Activated T-cell treated with anti-CD3 and anti-CD28 coated beads, Interleukin-2, amount 50 U/mL, for 72 hours (primary cell): ENCODE data around the gene N4BP2. TPM values are rescaled to one million over a fixed set of nuclear protein-coding genes. Genes with fewer than 3 reads are reported as not detected.
"Not testable (repeated sequence)": the region's sequence is repeated elsewhere in the genome, so short reads cannot be mapped to it uniquely, and the experiment has no call there.

ENCODE experiments used
- ATAC-seq, 2 donors: fragments of 150-1000 bp; cut with Tn5 transposase; replicated peaks in 1 of 2; 2 replicates each; pipeline ENCODE4 v1.10.0; 2021; ENCODE audit warnings: moderate library complexity in 2 of 2, mild to moderate bottlenecking in 1 of 2
- DNase-seq, 2 donors: peaks; one replicate each; pipeline ENCODE4 v3.0.0; 2021 to 2022; ENCODE audit warnings: mixed read lengths in 1 of 2
- H3K27ac Mint-ChIP-seq: one replicate; pipeline ENCODE4 v1.8.0; 2022; ENCODE audit warnings: mild to moderate bottlenecking, moderate library complexity, mixed read lengths
- H3K27me3 Mint-ChIP-seq: one replicate; pipeline ENCODE4 v1.8.0; 2022; ENCODE audit warnings: low read depth, mixed read lengths
- H3K36me3 Mint-ChIP-seq, 2 donors: one replicate each; pipeline ENCODE4 v1.8.0; 2022; ENCODE audit warnings: mixed read lengths in 2 of 2, mild to moderate bottlenecking in 1 of 2; ENCODE audit not compliant: insufficient read depth in 2 of 2
- H3K4me1 Mint-ChIP-seq: one replicate; pipeline ENCODE4 v1.8.0; 2022; ENCODE audit warnings: low read depth, mixed read lengths
- H3K4me3 Mint-ChIP-seq, 2 donors: one replicate each; pipeline ENCODE4 v1.8.0; 2022; ENCODE audit warnings: mild to moderate bottlenecking in 2 of 2, mixed read lengths in 2 of 2, moderate library complexity in 2 of 2
- H3K9me3 Mint-ChIP-seq, 2 donors: one replicate each; pipeline ENCODE4 v1.8.0; 2022; ENCODE audit warnings: mixed read lengths in 2 of 2
- total RNA-seq, 2 donors: library from RNA; stranded (reverse); gene quantifications; one replicate each; pipeline ENCODE4 v1.2.3, GENCODE V29; 2022

Gene N4BP2
- total RNA-seq: 10 to 100 TPM; 29.8 to 37.3 TPM

DNA sequence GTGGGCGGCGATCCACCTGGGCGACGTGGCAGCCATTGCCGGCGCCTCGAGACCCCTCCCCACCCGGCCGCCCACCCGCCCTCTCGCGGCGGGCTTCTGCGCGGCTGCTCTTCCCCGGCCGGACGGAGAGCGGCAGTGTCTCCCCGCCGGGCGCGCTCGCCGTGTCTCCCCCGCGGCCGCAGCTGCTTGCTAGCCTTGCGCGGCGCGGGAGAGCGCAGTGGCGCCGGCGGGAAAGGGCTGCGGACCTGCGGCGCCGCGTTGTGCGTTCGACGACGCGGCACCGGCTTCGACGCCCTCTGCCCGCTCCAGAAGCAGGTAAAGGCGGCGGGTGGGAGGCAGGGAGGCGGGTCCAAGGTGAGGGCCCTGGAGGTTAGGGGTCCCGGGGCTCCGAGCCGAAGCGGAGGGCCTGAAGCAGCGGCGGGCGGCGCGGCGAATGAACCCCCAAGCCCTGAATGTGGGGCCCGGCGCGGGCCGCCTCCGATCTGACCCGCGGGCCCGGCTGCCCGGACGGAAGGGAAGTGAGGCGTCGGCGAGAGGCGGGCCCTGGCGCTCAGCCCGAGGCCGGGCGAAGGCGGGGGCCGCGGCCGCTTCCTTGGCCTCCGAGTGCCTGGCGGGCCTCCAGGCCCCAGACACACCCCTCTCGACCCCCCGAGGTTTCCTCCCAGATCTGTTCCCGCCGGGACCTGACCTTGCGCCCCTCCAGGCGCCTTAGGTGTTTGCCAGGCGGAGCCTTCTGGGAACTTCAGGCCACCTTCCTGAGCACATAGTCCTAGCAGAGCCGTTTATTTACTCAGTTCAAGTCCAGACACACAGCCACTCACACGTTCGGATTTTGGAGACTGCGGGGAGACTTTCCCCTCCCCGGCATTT, at the start of gene N4BP2:
Gene N4BP2 (plus strand): TSS at position 135 of the 870 bp plus-strand sequence. CDS start 40,491 bp downstream, outside the sequence.
- Mint-ChIP-seq H3K36me3 (peaks cover 6 to 8% of the 10 kb centered on the region in 2 donors), H3K4me1 (peaks cover 44% of the 10 kb centered on the region), H3K27me3 (no peaks in the 10 kb centered on the region), H3K9me3 (no peaks in the 10 kb centered on the region), H3K4me3 (peak within 1 kb of the TSS; percentile 95 to 97), H3K27ac (peak within 1 kb of the TSS; percentile 97)
- peak; percentile 68 for ATAC-seq
- DNase-seq: peak; percentile 82 to 86

DNA sequence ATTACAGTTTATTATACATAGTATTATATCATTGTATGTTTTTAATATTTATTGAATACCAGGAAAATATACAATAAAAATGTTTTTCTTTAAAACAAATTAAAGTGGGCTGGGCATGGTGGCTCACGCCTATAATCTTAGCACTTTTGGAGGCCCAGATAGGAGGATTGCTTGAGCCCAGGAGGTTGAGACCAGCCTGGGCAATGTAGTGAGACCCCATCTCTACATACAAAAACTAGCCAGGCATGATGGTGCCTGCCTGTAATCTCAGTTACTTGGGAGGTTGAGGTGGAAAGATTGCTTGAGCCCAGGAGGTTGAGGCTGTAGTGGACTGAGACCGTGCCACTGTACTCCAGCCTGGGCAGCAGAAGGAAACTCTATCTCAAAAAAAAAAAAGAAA, 40.6 kb upstream of the N4BP2 start:
- no peaks in the 10 kb centered on the region for H3K4me1 Mint-ChIP-seq
- no peak for ATAC-seq
- no peaks in the 10 kb centered on the region for H3K36me3 Mint-ChIP-seq
- H3K4me3 Mint-ChIP-seq: no peak overlapping the region
- H3K27me3 Mint-ChIP-seq: no peaks in the 10 kb centered on the region
- no peak overlapping the region for H3K27ac Mint-ChIP-seq
- H3K9me3 Mint-ChIP-seq: no peaks in the 10 kb centered on the region
- DNase-seq: no peak

DNA sequence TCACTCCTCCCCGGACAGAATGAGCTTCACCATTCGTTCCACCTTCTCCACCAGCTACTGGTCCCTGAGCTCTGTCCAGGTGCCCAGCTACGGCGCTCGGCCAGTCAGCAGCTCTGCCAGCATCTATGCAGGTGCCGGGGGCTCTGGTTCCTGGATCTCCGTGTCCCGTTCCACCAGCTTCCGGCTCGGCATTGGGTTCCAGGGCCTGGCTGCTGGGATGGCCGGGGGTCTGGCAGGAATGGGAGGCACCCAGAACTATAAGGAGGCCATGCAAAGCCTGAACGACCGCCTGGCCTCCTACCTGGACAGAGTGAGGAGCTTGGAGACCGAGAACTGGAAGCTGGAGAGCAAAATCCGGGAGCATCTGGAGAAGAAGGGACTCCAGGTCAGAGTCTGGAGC, 36.4 kb upstream of the N4BP2 start:
- no peak overlapping the region for H3K27ac Mint-ChIP-seq
- no peak for ATAC-seq
- H3K4me3 Mint-ChIP-seq: no peak overlapping the region
- no peaks in the 10 kb centered on the region for H3K36me3 Mint-ChIP-seq
- no peaks in the 10 kb centered on the region for H3K9me3 Mint-ChIP-seq
- H3K27me3 Mint-ChIP-seq: no peaks in the 10 kb centered on the region
- no peaks in the 10 kb centered on the region for H3K4me1 Mint-ChIP-seq
- DNase-seq: no peak

DNA sequence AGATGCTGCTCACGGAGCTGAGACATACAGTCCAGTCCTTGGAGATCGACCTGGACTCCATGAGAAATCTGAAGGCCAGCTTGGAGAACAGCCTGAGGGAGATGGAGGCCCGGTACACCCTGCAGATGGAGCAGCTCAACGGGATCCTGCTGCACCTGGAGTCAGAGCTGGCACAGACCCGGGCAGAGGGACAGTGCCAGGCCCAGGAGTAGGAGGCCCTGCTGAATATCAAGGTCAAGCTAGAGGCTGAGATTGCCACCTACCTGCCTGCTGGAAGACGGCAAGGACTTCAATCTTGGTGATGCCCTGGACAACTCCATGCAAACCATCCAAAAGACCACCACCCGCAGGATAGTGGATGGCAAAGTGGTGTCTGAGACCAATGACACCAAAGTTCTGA, 35.5 kb upstream of the N4BP2 start:
- not testable (repeated sequence) for ATAC-seq, H3K27me3 Mint-ChIP-seq, H3K36me3 Mint-ChIP-seq, H3K9me3 Mint-ChIP-seq, H3K4me1 Mint-ChIP-seq, H3K4me3 Mint-ChIP-seq, DNase-seq, H3K27ac Mint-ChIP-seq

DNA sequence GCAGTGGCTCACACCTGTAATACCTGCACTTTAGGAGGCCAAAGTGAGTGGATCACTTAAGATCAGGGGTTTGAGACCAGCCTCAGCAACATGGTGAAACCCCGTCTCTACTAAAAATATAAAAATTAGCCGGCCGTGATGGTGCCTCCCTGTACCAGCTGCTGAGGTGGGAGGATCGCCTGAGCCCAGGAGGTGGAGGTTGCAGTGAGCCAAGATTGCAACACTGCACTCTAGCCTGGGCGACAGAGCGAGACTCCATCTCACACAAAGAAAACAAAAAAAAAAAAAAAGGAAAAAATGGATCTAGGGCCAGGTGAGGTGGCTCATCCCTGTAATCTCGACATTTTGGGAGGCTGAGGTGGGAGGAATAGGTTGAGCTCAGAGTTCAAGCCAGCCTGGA, 32.6 kb upstream of the N4BP2 start:
- H3K9me3 Mint-ChIP-seq, ATAC-seq, H3K36me3 Mint-ChIP-seq, H3K4me3 Mint-ChIP-seq, H3K27ac Mint-ChIP-seq, H3K4me1 Mint-ChIP-seq, DNase-seq, H3K27me3 Mint-ChIP-seq: not testable (repeated sequence)

DNA sequence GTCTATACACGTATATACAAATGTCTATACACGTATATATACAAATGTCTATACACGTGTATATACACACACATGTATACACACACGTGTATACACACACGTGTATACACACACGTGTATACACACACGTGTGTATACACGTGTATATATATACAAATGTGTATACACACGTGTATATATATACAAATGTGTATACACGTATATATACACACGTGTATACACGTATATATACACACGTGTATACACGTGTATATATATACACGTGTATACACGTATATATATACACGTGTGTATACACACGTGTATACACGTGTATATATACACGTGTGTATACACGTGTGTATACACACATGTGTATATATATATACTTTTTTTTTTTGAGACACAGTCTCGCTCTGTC, 23.9 kb upstream of the N4BP2 start:
- Mint-ChIP-seq H3K4me1 (no peaks in the 10 kb centered on the region), H3K27me3 (no peaks in the 10 kb centered on the region), H3K4me3 (no peak overlapping the region), H3K9me3 (no peaks in the 10 kb centered on the region), H3K27ac (no peak overlapping the region), H3K36me3 (no peaks in the 10 kb centered on the region)
- ATAC-seq (no peak), DNase-seq (no peak)

DNA sequence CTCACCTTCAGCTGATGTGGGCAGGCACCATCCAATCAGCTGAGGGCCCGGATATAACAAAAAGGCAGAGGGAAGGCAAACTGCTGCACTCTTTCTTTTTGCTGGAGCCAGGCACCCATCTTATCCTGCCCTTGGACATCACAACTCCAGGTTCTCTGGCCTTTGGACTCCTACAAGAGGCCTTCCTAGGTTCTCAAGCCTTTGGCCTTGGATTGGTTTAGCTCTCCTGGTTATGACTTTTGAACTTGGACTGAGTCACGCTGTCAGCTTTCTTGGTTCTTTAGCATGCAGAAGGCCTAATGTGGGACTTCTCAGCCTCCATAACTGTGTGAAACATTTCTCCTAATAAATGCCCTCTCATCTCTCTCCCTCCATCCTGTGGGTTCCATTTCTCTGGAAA, 23.0 kb upstream of the N4BP2 start:
- H3K4me1 Mint-ChIP-seq: no peaks in the 10 kb centered on the region
- H3K27me3 Mint-ChIP-seq: no peaks in the 10 kb centered on the region
- H3K9me3 Mint-ChIP-seq: no peaks in the 10 kb centered on the region
- ATAC-seq (no peak), DNase-seq (no peak)
- no peaks in the 10 kb centered on the region for H3K36me3 Mint-ChIP-seq
- H3K27ac Mint-ChIP-seq: no peak overlapping the region
- H3K4me3 Mint-ChIP-seq: no peak overlapping the region

DNA sequence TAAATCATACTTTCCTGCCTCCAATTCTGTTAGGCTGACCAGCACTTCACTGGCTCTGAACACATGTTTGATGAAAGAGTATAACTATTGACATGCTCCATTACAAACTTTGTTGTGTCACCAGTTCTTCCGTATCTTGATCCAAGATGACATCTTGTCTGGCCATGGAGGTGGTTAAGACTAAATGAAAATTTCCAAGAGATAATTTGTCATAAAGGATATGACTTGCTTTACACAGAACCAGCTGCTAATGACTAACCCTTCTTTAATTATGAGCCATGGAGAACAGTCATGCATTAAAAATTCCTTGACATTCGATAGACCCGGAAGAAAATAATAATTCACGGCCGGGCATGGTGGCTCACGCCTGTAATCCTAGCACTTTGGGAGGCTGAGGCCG, 17.7 kb upstream of the N4BP2 start:
- no peaks in the 10 kb centered on the region for H3K9me3 Mint-ChIP-seq
- no peak overlapping the region for H3K27ac Mint-ChIP-seq
- DNase-seq (no peak), ATAC-seq (no peak)
- H3K36me3 Mint-ChIP-seq: no peaks in the 10 kb centered on the region
- H3K27me3 Mint-ChIP-seq: no peaks in the 10 kb centered on the region
- H3K4me1 Mint-ChIP-seq: no peaks in the 10 kb centered on the region
- H3K4me3 Mint-ChIP-seq: no peak overlapping the region

DNA sequence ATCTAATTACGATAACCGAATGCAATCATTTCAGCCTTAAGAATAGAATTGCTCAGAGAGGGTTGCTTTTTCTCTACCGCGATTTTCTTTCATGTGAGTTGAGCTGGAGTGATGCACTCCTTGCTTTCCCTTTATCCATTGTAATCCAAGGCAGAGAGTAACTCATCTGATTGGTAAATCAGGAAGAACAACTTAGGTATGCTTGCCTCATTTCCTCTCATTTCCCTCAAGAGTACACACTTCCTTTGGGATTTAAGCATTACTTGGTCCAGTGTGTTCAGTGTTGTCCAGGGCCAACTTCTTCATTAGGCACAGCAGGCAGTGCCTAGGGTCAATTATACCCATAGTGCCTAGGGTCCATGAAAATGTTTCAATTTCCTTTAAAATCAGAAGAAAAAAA, 15.7 kb upstream of the N4BP2 start:
- no peaks in the 10 kb centered on the region for H3K9me3 Mint-ChIP-seq
- ATAC-seq (no peak), DNase-seq (no peak)
- no peaks in the 10 kb centered on the region for H3K27me3 Mint-ChIP-seq
- no peak overlapping the region for H3K4me3 Mint-ChIP-seq
- H3K27ac Mint-ChIP-seq: no peak overlapping the region
- peaks cover under 1% of the 10 kb centered on the region for H3K4me1 Mint-ChIP-seq
- H3K36me3 Mint-ChIP-seq: no peaks in the 10 kb centered on the region

DNA sequence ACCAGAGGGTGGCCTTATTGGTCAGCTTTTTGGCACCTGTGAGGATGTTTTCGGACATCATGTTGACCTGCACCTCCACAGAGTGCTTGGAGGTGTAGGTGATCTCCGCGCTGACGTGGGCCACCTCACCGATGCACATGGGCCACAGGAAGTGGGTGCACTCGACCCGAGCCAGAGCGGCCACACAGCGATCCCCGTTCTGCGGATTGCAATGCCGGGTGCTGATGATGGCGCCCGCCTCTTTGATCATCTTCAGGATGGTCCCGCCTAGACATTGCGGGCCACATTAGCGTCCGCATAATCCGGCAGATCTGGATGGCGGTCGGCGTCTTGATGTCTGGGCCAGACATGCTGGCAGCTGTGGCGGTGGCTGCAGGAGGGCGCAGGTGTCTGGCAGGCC, 12.9 kb upstream of the N4BP2 start:
- H3K9me3 Mint-ChIP-seq: no peaks in the 10 kb centered on the region

DNA sequence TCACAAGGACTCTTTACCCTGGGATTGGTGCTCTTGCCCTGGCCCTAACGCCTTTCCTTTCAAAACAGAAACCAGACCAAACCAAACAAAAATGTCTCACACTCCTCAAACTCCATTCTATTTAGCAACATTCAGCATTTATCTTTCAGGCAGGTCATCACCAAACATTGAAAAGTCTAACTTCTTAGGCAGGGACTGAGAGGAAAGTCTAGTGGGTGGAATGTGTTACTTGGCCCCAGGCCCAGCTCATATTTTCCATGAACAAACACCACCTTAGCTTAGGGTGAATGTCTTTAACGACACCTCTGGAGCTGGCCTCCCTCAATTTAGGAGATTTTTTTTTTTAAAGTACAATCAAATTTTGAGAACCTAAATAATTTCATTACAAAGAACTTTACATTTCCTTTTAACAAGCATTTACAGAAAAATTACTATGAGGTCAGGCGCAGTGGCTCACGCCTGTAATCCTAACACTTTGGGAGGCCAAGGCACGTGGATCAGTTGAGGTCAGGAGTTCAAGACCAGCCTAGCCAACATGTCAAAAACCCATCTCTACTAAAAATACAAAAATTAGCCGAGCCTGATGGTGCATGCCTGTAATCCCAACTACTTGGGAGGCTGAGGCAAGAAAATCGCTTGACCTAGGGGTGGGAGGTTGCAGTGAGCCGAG, 10.2 kb upstream of the N4BP2 start:
- Mint-ChIP-seq H3K4me3 (peak overlapping the region; percentile 4 to 26), H3K27ac (peak overlapping the region; percentile 16), H3K4me1 (peaks cover 11% of the 10 kb centered on the region), H3K27me3 (no peaks in the 10 kb centered on the region), H3K9me3 (no peaks in the 10 kb centered on the region), H3K36me3 (no peaks in the 10 kb centered on the region)
- ATAC-seq: peak; percentile 85 to 90
- DNase-seq: peak; percentile 31 to 35

More for the DNA sequence above, 12.9 kb upstream of the N4BP2 start:
- H3K36me3 Mint-ChIP-seq: no peaks in the 10 kb centered on the region
- no peaks in the 10 kb centered on the region for H3K27me3 Mint-ChIP-seq
- H3K4me1 Mint-ChIP-seq: peaks cover 11% of the 10 kb centered on the region
- no peak overlapping the region for H3K4me3 Mint-ChIP-seq
- DNase-seq (no peak), ATAC-seq (no peak)
- no peak overlapping the region for H3K27ac Mint-ChIP-seq

DNA sequence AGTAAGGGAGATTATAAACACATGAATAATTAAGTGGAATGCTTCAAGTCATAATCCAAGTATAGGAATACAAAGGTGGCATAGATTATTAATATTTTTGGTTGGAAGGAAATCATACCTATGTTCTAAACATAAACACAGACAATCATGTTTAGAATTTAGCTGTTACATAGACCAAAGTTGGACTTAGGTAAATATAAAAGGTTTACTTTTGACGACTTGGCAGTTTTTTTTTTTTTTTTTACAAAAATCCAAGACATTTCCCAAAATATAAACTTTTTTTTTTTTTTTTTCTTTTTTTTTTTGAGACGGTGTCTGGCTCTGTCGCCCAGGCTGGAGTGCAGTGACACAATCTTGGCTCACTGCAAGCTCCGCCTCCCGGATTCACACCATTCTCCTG, 3.5 kb upstream of the N4BP2 start:
- ATAC-seq (no peak), DNase-seq (no peak)
- H3K4me1 Mint-ChIP-seq: peaks cover 21% of the 10 kb centered on the region
- no peaks in the 10 kb centered on the region for H3K27me3 Mint-ChIP-seq
- H3K36me3 Mint-ChIP-seq: peaks cover 0 to 6% of the 10 kb centered on the region in 2 donors
- no peak overlapping the region for H3K4me3 Mint-ChIP-seq
- H3K9me3 Mint-ChIP-seq: no peaks in the 10 kb centered on the region
- H3K27ac Mint-ChIP-seq: no peak overlapping the region

DNA sequence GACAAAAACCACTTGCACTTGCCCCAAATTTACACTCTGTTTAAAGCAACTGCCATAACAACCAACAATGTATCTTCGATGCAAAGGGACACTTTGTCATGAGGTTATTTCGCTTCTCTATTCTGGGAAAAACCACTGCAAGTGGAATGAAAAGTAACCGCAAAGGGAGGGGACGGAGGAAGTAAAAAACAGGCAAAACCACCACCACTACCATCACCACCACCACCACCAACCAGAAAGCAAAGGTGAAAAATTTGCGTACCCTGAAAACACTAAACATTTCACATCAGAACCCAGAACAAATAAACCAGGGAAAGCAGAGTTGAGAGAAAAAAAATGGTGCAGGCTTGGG, 1.2 kb upstream of the N4BP2 start:
- ATAC-seq: peak; percentile 17 to 42
- Mint-ChIP-seq H3K9me3 (no peaks in the 10 kb centered on the region), H3K36me3 (peaks cover 6% of the 10 kb centered on the region in 2 donors), H3K4me1 (peaks cover 44% of the 10 kb centered on the region), H3K27ac (peak overlapping the region; percentile 97), H3K4me3 (peak overlapping the region; percentile 84 to 97), H3K27me3 (no peaks in the 10 kb centered on the region)
- DNase-seq: peak; percentile 61 to 67
